Keratinocyte (primary cell): ENCODE data around the gene CRAMP1. TPM values are rescaled to one million over a fixed set of nuclear protein-coding genes. Genes with fewer than 3 reads are reported as not detected.

Source experiments
- DNase-seq: peaks from one replicate; pipeline ENCODE4 v3.0.0-alpha.2; 2011; ENCODE audit warnings: low read depth, missing footprints, low spot score
- FAIRE-seq: peaks from 2 replicates; lab custom pipeline; 2011; peaks lifted over from hg19 to GRCh38; lab: Jason Lieb, UNC
- H2AFZ ChIP-seq: 2 replicates; pipeline ENCODE4 v1.6.0; 2012; ENCODE audit warnings: low read length, control low read depth, inconsistent platforms; ENCODE audit not compliant: control insufficient read depth
- H3K27ac ChIP-seq: 2 replicates; pipeline ENCODE4 v1.5.1; 2011; ENCODE audit warnings: low read length; ENCODE audit not compliant: control insufficient read depth, insufficient read depth
- H3K27me3 ChIP-seq: 3 replicates; pipeline ENCODE4 v1.6.0; 2011; ENCODE audit warnings: low read length; ENCODE audit not compliant: control insufficient read depth, insufficient read depth; ENCODE audit errors: extremely low read depth
- H3K36me3 ChIP-seq, 2 experiments: 2 replicates in 1 of 2; 3 replicates in 1 of 2; pipeline ENCODE4 v1.5.1; 2011; ENCODE audit warnings: low read length in 2 of 2, mild to moderate bottlenecking in 1 of 2; ENCODE audit not compliant: control insufficient read depth in 2 of 2, insufficient read depth in 2 of 2; ENCODE audit errors: extremely low read depth in 1 of 2
- H3K4me1 ChIP-seq: 3 replicates; pipeline ENCODE4 v1.5.1; 2011; ENCODE audit warnings: low read length; ENCODE audit not compliant: control insufficient read depth, insufficient read depth; ENCODE audit errors: extremely low read depth
- H3K4me2 ChIP-seq: 3 replicates; pipeline ENCODE4 v1.6.0; 2011; ENCODE audit warnings: low read depth, low read length; ENCODE audit not compliant: control insufficient read depth, insufficient read depth; ENCODE audit errors: extremely low read depth
- H3K4me3 ChIP-seq, 3 experiments: fragments of 200-600 bp in 1 of 3; sonication (generic) in 1 of 3; 2 replicates in 2 of 3; 3 replicates in 1 of 3; pipeline ENCODE4 v1.5.1; 2011 to 2016; ENCODE audit warnings: low read length in 3 of 3, mild to moderate bottlenecking in 3 of 3, control low read depth in 2 of 3, inconsistent platforms in 1 of 3, low read depth in 1 of 3, mixed read lengths in 1 of 3, mixed run types in 1 of 3, moderate library complexity in 1 of 3; ENCODE audit not compliant: control insufficient read depth in 2 of 3, insufficient read depth in 2 of 3; ENCODE audit errors: extremely low read depth in 1 of 3
- H3K79me2 ChIP-seq: 2 replicates; pipeline ENCODE4 v1.6.0; 2012; ENCODE audit warnings: low read length; ENCODE audit not compliant: control insufficient read depth, insufficient read depth
- H3K9ac ChIP-seq: 3 replicates; pipeline ENCODE4 v1.6.0; 2011; ENCODE audit warnings: low read length; ENCODE audit not compliant: control insufficient read depth, insufficient read depth; ENCODE audit errors: extremely low read depth
- H3K9me1 ChIP-seq: 3 replicates; pipeline ENCODE4 v1.6.0; 2011; ENCODE audit warnings: low read length; ENCODE audit not compliant: control insufficient read depth, insufficient read depth; ENCODE audit errors: extremely low read depth
- H3K9me3 ChIP-seq: 2 replicates; pipeline ENCODE4 v1.5.1; 2012; ENCODE audit warnings: low read depth, low read length; ENCODE audit not compliant: control insufficient read depth
- H4K20me1 ChIP-seq: 3 replicates; pipeline ENCODE4 v1.6.0; 2011; ENCODE audit warnings: low read length; ENCODE audit not compliant: control insufficient read depth, insufficient read depth; ENCODE audit errors: extremely low read depth
- EZH2 ChIP-seq: IDR thresholded peaks from one replicate; pipeline ENCODE4 v1.6.1; 2012; ENCODE audit warnings: inconsistent platforms, mild to moderate bottlenecking, low read length, moderate library complexity
- dilution Hi-C: fragments of 300-500 bp; cut with MboI; formaldehyde crosslinking; loops from one replicate; pipeline ENCODE4 v1.7.0; 2020; ENCODE audit warnings: low sequenced_read_pairs; ENCODE audit not compliant: extremely low pct_ligation_motif_present
- polyA plus RNA-seq, 5 experiments: library from polyadenylated mRNA; depleted of rRNA in 3 of 5; stranded (reverse) in 3 of 5; stranded (forward) in 1 of 5; unstranded in 1 of 5; fragments of >200 nt; gene quantifications; 1 replicate in 1 of 5; 2 replicates in 3 of 5; 3 replicates in 1 of 5; pipeline versions ENCODE4 v1.2.1 to v1.2.3, GENCODE V29; 2011 to 2012; ENCODE audit warnings: missing spikeins in 2 of 5, low read depth in 1 of 5, low replicate concordance in 1 of 5
- TF ChIP-seq, protein P1 (sequence below), 3 experiments: IDR thresholded peaks in 1 of 3; conservative IDR thresholded peaks in 1 of 3; optimal IDR thresholded peaks in 1 of 3; 2 replicates in 2 of 3; 3 replicates in 1 of 3; pipeline versions ENCODE3 to v1.5.1; 2011; ENCODE audit warnings: low read length in 3 of 3, mild to moderate bottlenecking in 3 of 3, moderate library complexity in 2 of 3, control low read depth in 1 of 3, inconsistent platforms in 1 of 3; ENCODE audit not compliant: insufficient read depth in 2 of 3; ENCODE audit errors: extremely low read depth in 1 of 3

The CRAMP1 gene
- polyA plus RNA-seq, 1 donor (not counting 4 experiments of a cell fraction or from before 2014, with no cell fraction given) = 6.5 TPM

DNA sequence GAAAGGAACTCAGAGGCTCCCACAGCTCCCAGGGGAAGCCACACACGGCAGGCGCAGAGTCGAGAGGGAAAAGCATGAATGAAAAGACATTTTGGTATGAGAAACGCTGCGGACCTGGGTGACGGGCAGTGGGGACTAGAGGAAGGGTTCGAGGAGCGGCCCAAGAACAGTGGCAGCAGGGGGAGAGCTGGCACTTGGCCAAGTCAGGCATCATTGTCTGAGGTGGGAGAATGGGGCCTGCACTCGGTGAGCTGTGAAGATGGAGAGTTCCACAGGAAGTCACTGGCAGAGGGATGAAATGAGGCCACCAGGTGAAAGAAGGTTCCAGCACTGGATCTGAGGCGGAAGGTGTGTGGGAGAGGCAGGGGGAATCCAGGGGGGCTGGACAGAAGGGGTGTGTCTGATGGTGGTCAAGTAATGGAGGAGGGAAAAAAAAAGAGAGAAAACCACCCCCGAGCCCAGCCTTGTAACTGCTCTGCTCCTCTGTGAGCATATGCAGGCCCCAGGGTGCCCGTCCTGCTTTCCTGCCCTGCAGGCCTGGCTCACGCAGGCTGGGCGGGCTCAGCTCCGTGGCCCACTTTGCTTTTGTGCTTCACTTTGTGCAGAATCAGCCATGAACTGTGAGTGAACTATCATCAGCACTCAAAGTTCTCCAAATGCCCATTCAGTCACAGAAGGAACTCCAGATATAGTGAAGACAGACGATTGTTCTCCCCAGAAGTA lies 46.9 kb upstream of the CRAMP1 start:
- no peak for FAIRE-seq
- no peaks in the 10 kb centered on the region for H3K79me2 ChIP-seq
- no peak overlapping the region for H2AFZ ChIP-seq
- TF ChIP-seq, protein P1, sequence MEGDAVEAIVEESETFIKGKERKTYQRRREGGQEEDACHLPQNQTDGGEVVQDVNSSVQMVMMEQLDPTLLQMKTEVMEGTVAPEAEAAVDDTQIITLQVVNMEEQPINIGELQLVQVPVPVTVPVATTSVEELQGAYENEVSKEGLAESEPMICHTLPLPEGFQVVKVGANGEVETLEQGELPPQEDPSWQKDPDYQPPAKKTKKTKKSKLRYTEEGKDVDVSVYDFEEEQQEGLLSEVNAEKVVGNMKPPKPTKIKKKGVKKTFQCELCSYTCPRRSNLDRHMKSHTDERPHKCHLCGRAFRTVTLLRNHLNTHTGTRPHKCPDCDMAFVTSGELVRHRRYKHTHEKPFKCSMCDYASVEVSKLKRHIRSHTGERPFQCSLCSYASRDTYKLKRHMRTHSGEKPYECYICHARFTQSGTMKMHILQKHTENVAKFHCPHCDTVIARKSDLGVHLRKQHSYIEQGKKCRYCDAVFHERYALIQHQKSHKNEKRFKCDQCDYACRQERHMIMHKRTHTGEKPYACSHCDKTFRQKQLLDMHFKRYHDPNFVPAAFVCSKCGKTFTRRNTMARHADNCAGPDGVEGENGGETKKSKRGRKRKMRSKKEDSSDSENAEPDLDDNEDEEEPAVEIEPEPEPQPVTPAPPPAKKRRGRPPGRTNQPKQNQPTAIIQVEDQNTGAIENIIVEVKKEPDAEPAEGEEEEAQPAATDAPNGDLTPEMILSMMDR (optimal IDR thresholded peaks at IDR 0.05 in 1 of 3, IDR thresholded peaks at IDR 0.05 in 1 of 3, conservative IDR thresholded peaks at IDR 0.05 in 1 of 3; ENCODE audit: extremely low read depth in 1 of 3, insufficient read depth in 2 of 3, low read length in 3 of 3) = no peak
- TF ChIP-seq EZH2 = no peak
- H3K4me1 ChIP-seq = no peaks in the 10 kb centered on the region
- H4K20me1 ChIP-seq = no peaks in the 10 kb centered on the region
- no peak overlapping the region for H3K4me2 ChIP-seq
- no peak for DNase-seq
- no peak overlapping the region for H3K9ac ChIP-seq
- peaks cover 0 to 13% of the 10 kb centered on the region in 2 experiments for H3K36me3 ChIP-seq
- no peak overlapping the region for H3K4me3 ChIP-seq
- no peaks in the 10 kb centered on the region for H3K9me1 ChIP-seq
- no peaks in the 10 kb centered on the region for H3K9me3 ChIP-seq
- H3K27ac ChIP-seq = no peak overlapping the region
- dilution Hi-C loops = no loop called here
- no peaks in the 10 kb centered on the region for H3K27me3 ChIP-seq

DNA sequence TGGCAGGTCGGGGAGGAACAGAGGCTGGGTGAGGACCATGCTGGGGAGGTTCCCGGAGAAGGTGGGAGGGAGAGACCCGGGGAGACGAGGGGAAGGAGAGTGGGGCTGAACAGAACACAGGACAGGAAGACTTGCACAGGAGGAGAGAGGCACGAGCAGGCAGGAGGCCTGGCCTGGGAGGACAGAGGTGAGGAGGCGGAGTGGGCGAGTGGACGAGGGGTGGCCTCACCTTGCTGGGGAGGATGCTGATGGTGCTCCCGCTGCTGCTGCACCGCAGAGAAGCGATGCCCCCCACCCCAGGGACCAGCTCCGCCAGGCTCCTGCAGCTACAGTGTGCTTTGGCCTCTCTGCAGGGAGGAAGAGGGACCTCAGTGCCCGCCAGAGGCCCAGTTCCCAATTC lies 44.2 kb upstream of the CRAMP1 start:
- Histone ChIP-seq H3K9me3 (no peaks in the 10 kb centered on the region), H3K4me1 (no peaks in the 10 kb centered on the region), H3K4me3 (no peak overlapping the region), H3K27ac (no peak overlapping the region), H3K27me3 (no peaks in the 10 kb centered on the region), H2AFZ (no peak overlapping the region), H4K20me1 (no peaks in the 10 kb centered on the region), H3K9me1 (no peaks in the 10 kb centered on the region), H3K36me3 (peaks cover 0 to 5% of the 10 kb centered on the region in 2 experiments), H3K4me2 (no peak overlapping the region), H3K79me2 (no peaks in the 10 kb centered on the region), H3K9ac (no peak overlapping the region)
- TF ChIP-seq, protein P1 (optimal IDR thresholded peaks at IDR 0.05 in 1 of 3, IDR thresholded peaks at IDR 0.05 in 1 of 3, conservative IDR thresholded peaks at IDR 0.05 in 1 of 3; ENCODE audit: extremely low read depth in 1 of 3, insufficient read depth in 2 of 3, low read length in 3 of 3) = no peak
- no peak for TF ChIP-seq EZH2
- FAIRE-seq (no peak), DNase-seq (no peak)
- dilution Hi-C loops = no loop called here
